Measurements from ENCODE around the gene EPS8. TPM values are rescaled to one million over a fixed set of nuclear protein-coding genes. Genes with fewer than 3 reads are reported as not detected.
"Not testable (repeated sequence)": the region's sequence is repeated elsewhere in the genome, so short reads cannot be mapped to it uniquely, and the experiment has no call there.

EPS8 gene
- total RNA-seq, 1 donor from 2014 or later = 71.0 TPM

GRCh38 chr12:15638231-15638630, 151.0 kb downstream of the EPS8 start:
- DNase-seq = no peak

GRCh38 chr12:15636060-15636890, 152.9 kb downstream of the EPS8 start:
- no peak for DNase-seq

GRCh38 chr12:15634010-15634683, 155.0 kb downstream of the EPS8 start:
- no peak for DNase-seq

- no peak for DNase-seq
Measured at GRCh38 chr12:15633201-15633600, 156.0 kb downstream of the EPS8 start.

- DNase-seq = no peak
Measured at GRCh38 chr12:15632708-15633107, 156.5 kb downstream of the EPS8 start.

GRCh38 chr12:15631007-15631715, 158.0 kb downstream of the EPS8 start:
- no peak for DNase-seq

GRCh38 chr12:15629761-15630160, 159.4 kb downstream of the EPS8 start:
- DNase-seq = no peak

- DNase-seq = peak; percentile 54
Measured at GRCh38 chr12:15629108-15629507, 160.1 kb downstream of the EPS8 start.

- DNase-seq = no peak
Measured at GRCh38 chr12:15627995-15628945, 160.9 kb downstream of the EPS8 start.

GRCh38 chr12:15625075-15625474, 164.1 kb downstream of the EPS8 start:
- no peak for DNase-seq

GRCh38 chr12:15620741-15621539, 168.2 kb downstream of the EPS8 start:
- no peak for DNase-seq

GRCh38 chr12:15616495-15616894, 172.7 kb downstream of the EPS8 start:
- DNase-seq = not testable (repeated sequence)

- no peak for DNase-seq
Measured at GRCh38 chr12:15613981-15614380, 175.2 kb downstream of the EPS8 start.

- no peak for DNase-seq
Measured at GRCh38 chr12:15608941-15609340, 180.2 kb downstream of the EPS8 start.

GRCh38 chr12:15608406-15608805, 180.8 kb downstream of the EPS8 start:
- no peak for DNase-seq

GRCh38 chr12:15605881-15606590, 183.2 kb downstream of the EPS8 start:
- DNase-seq = no peak

GRCh38 chr12:15603474-15604085, 185.6 kb downstream of the EPS8 start:
- no peak for DNase-seq

GRCh38 chr12:15602051-15602672, 187.0 kb downstream of the EPS8 start:
- no peak for DNase-seq

GRCh38 chr12:15601210-15601800, 187.9 kb downstream of the EPS8 start:
- no peak for DNase-seq

Data from skin of body (tissue), 2 donors.